Osteoblast (primary cell): ENCODE results near the gene GZMM. TPM values are rescaled to one million over a fixed set of nuclear protein-coding genes. Genes with fewer than 3 reads are reported as not detected.
A peak's percentile ranks its signal among the peaks of the same experiment; 100 is the strongest.

Source experiments
- DNase-seq: peaks from one replicate; pipeline ENCODE4 v3.0.0; 2011; ENCODE audit warnings: low spot score, mixed read lengths; ENCODE audit not compliant: insufficient read length; ENCODE audit errors: missing footprints
- H2AFZ ChIP-seq: 2 replicates; pipeline ENCODE4 v1.6.0; 2011; ENCODE audit warnings: mild to moderate bottlenecking, low read length
- H3K27ac ChIP-seq: 2 replicates; pipeline ENCODE4 v1.5.1; 2011; ENCODE audit warnings: mild to moderate bottlenecking, low read depth, low read length, moderate library complexity
- H3K27me3 ChIP-seq: 2 replicates; pipeline ENCODE4 v1.6.0; 2012; ENCODE audit warnings: mild to moderate bottlenecking, control low read depth, inconsistent platforms, low read length, moderate library complexity; ENCODE audit not compliant: insufficient read depth
- H3K36me3 ChIP-seq: 2 replicates; pipeline ENCODE4 v1.5.1; 2011; ENCODE audit warnings: mild to moderate bottlenecking, low read length, control low read depth, moderate library complexity; ENCODE audit not compliant: insufficient read depth
- H3K4me1 ChIP-seq: 2 replicates; pipeline ENCODE4 v1.5.1; 2011; ENCODE audit warnings: mild to moderate bottlenecking, low read length, control low read depth, moderate library complexity; ENCODE audit not compliant: insufficient read depth
- H3K4me2 ChIP-seq: 2 replicates; pipeline ENCODE4 v1.6.0; 2011; ENCODE audit warnings: mild to moderate bottlenecking, low read length; ENCODE audit not compliant: insufficient read depth
- H3K4me3 ChIP-seq: fragments of 200-600 bp; sonication (generic); 3 replicates; pipeline ENCODE4 v1.5.1; 2012; ENCODE audit warnings: mild to moderate bottlenecking, low read length, inconsistent platforms; ENCODE audit not compliant: insufficient read depth
- H3K79me2 ChIP-seq: 2 replicates; pipeline ENCODE4 v1.6.0; 2012; ENCODE audit warnings: mild to moderate bottlenecking, low read length, control low read depth, inconsistent platforms; ENCODE audit not compliant: insufficient read depth
- H3K9me3 ChIP-seq: 2 replicates; pipeline ENCODE4 v1.5.1; 2011; ENCODE audit warnings: low read depth, low read length, control low read depth
- H4K20me1 ChIP-seq: 2 replicates; pipeline ENCODE4 v1.6.0; 2012; ENCODE audit warnings: mild to moderate bottlenecking, low read length, control low read depth; ENCODE audit not compliant: insufficient read depth
- total RNA-seq: library from RNA; depleted of rRNA; stranded (reverse); fragments of >200 nt; gene quantifications from 2 replicates; pipeline ENCODE4 v1.2.3, GENCODE V29; 2012
- TF ChIP-seq, protein P1 (sequence below): IDR thresholded peaks from 2 replicates; pipeline ENCODE4 v1.5.1; 2011; ENCODE audit warnings: mild to moderate bottlenecking, low read depth, low read length, moderate library complexity; ENCODE audit errors: extremely low read depth

The GZMM gene
- total RNA-seq, 1 donor: under 0.01 TPM

DNA sequence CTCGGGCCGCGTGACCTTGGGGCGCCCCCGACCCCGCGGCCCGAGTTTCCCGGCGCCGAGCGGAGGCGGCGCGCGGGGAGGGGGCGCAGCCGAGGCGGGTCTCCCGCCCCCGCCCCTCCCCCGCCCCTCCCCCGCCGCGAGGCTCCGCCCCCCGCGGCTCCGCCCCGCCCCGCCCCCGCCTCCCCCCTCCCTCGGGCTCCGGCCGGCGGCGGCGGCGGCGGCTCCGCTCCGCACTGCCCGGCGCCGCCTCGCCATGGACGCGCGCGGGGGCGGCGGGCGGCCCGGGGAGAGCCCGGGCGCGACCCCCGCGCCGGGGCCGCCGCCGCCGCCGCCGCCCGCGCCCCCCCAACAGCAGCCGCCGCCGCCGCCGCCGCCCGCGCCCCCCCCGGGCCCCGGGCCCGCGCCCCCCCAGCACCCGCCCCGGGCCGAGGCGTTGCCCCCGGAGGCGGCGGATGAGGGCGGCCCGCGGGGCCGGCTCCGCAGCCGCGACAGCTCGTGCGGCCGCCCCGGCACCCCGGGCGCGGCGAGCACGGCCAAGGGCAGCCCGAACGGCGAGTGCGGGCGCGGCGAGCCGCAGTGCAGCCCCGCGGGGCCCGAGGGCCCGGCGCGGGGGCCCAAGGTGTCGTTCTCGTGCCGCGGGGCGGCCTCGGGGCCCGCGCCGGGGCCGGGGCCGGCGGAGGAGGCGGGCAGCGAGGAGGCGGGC lies 46.0 kb downstream of the GZMM start, which contains the start of gene HCN2:
HCN2 (plus strand) TSS at position 189 of the 703 bp plus-strand sequence; CDS start at position 254, 65 bp downstream.
- Histone ChIP-seq H3K9me3 (no peaks in the 10 kb centered on the region), H3K36me3 (no peaks in the 10 kb centered on the region), H2AFZ (no peak within 1 kb of the TSS), H3K27ac (no peak within 1 kb of the TSS), H3K27me3 (peaks cover 23% of the 10 kb centered on the region), H4K20me1 (peaks cover 19% of the 10 kb centered on the region), H3K4me3 (no peak within 1 kb of the TSS), H3K4me1 (peaks cover 18% of the 10 kb centered on the region), H3K4me2 (peak within 1 kb of the TSS; percentile 48), H3K79me2 (no peaks in the 10 kb centered on the region)
- peak; percentile 89 for DNase-seq
- TF ChIP-seq, protein P1, sequence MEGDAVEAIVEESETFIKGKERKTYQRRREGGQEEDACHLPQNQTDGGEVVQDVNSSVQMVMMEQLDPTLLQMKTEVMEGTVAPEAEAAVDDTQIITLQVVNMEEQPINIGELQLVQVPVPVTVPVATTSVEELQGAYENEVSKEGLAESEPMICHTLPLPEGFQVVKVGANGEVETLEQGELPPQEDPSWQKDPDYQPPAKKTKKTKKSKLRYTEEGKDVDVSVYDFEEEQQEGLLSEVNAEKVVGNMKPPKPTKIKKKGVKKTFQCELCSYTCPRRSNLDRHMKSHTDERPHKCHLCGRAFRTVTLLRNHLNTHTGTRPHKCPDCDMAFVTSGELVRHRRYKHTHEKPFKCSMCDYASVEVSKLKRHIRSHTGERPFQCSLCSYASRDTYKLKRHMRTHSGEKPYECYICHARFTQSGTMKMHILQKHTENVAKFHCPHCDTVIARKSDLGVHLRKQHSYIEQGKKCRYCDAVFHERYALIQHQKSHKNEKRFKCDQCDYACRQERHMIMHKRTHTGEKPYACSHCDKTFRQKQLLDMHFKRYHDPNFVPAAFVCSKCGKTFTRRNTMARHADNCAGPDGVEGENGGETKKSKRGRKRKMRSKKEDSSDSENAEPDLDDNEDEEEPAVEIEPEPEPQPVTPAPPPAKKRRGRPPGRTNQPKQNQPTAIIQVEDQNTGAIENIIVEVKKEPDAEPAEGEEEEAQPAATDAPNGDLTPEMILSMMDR: no peak

- H2AFZ ChIP-seq: no peak overlapping the region
- TF ChIP-seq, protein P1: no peak
- no peaks in the 10 kb centered on the region for H3K36me3 ChIP-seq
- peaks cover 18% of the 10 kb centered on the region for H4K20me1 ChIP-seq
- no peak overlapping the region for H3K4me2 ChIP-seq
- H3K4me1 ChIP-seq: peaks cover 18% of the 10 kb centered on the region
- no peak overlapping the region for H3K4me3 ChIP-seq
- peaks cover 23% of the 10 kb centered on the region for H3K27me3 ChIP-seq
- no peak for DNase-seq
- no peaks in the 10 kb centered on the region for H3K9me3 ChIP-seq
- H3K27ac ChIP-seq: no peak overlapping the region
- no peaks in the 10 kb centered on the region for H3K79me2 ChIP-seq
These were observed 46.5 kb downstream of the GZMM start for GRCh38 chr19:590396-590745.

DNA sequence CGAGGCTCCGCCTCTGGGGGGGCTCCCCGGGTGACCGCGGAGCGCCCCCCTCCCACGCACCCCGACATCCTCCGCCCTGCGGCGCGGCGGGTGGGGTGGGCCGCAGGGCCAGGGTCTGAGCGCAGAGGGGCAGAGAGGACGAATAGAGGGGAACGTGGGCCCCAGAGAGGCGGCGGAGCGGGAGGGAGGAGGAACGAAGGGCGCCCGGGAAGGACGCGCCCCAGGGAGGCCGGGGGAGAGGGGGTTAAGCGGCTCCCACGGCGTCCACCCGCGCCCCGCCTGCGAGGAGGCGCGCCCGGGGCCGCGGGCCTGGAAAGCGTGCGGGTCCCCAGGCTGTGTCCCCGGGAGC lies 46.9 kb downstream of the GZMM start:
- Histone ChIP-seq H3K27ac (no peak overlapping the region), H3K4me2 (no peak overlapping the region), H3K4me3 (no peak overlapping the region), H4K20me1 (peaks cover 18% of the 10 kb centered on the region), H3K4me1 (peaks cover 18% of the 10 kb centered on the region), H2AFZ (no peak overlapping the region), H3K9me3 (no peaks in the 10 kb centered on the region), H3K27me3 (peaks cover 23% of the 10 kb centered on the region), H3K79me2 (no peaks in the 10 kb centered on the region), H3K36me3 (no peaks in the 10 kb centered on the region)
- TF ChIP-seq, protein P1: no peak
- DNase-seq: no peak

- Histone ChIP-seq H3K4me2 (no peak overlapping the region), H3K27me3 (peaks cover 23% of the 10 kb centered on the region), H3K79me2 (no peaks in the 10 kb centered on the region), H3K9me3 (no peaks in the 10 kb centered on the region), H3K4me1 (peaks cover 18% of the 10 kb centered on the region), H4K20me1 (peaks cover 14% of the 10 kb centered on the region), H3K36me3 (no peaks in the 10 kb centered on the region), H3K27ac (no peak overlapping the region), H2AFZ (no peak overlapping the region), H3K4me3 (no peak overlapping the region)
- DNase-seq: peak; percentile 96
- TF ChIP-seq, protein P1: no peak
These were observed 47.5 kb downstream of the GZMM start for GRCh38 chr19:591099-591958.
